ENCODE data around the gene C22orf15. TPM values are rescaled to one million over a fixed set of nuclear protein-coding genes. Genes with fewer than 3 reads are reported as not detected.

Gene C22orf15
- total RNA-seq, 2 donors from 2014 or later = 1.5 to 2.2 TPM

DNA sequence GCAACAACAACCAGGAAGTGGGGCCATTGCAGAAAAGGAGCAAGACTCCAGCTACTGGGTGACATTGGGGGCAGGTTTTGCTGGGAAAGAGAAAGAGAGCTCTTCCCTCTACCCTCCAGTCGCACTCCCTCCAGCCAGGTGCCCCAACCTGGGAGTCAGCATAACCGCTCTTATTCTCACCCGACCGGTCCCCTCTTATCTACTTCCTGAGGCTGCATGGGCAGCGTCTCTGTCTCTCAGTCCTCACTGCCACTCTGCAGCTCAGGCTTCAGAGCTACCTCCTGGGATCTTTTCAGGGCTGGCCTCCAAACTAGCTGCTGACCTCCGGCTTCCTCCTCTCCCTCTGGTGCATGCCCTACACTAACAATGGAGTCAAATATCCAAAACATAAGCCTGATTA is 17.0 kb upstream of the C22orf15 start:
- H3K27ac Mint-ChIP-seq = no peak overlapping the region
- Histone ChIP-seq H3K27ac (ENCODE audit: low read depth, low read length) (no peak overlapping the region), H3K4me1 (ENCODE audit: control insufficient read depth, insufficient read depth, low read length) (no peaks in the 10 kb centered on the region), H3K4me3 (ENCODE audit: low read length) (no peak overlapping the region), H3K9ac (ENCODE audit: extremely low read depth, low read length, poor library complexity, severe bottlenecking) (no peak overlapping the region), H3K36me3 (ENCODE audit: control insufficient read depth, insufficient read depth, low read length) (peaks cover 20% of the 10 kb centered on the region), H3K27me3 (ENCODE audit: control insufficient read depth, insufficient read depth, low read length, poor library complexity, severe bottlenecking) (no peaks in the 10 kb centered on the region), H3K9me3 (ENCODE audit: control insufficient read depth, low read length) (no peaks in the 10 kb centered on the region)
- WGBS, 2 experiments (ENCODE audit: insufficient coverage in 1 of 2, insufficient read length in 1 of 2) = 93% methylated on average over 6 of the region's 6 CpGs; no CpG with 5 or more reads in 1 of the 2 experiments
- no peak for DNase-seq
- TF ChIP-seq CTCF (conservative IDR thresholded peaks at IDR 0.05) = no peak
- peaks cover 10% of the 10 kb centered on the region for H3K4me1 Mint-ChIP-seq
- H3K9me3 Mint-ChIP-seq = peaks cover 17% of the 10 kb centered on the region
- H3K27me3 Mint-ChIP-seq (ENCODE audit: insufficient read depth) = no peaks in the 10 kb centered on the region
- no peak overlapping the region for H3K4me3 Mint-ChIP-seq
- H3K36me3 Mint-ChIP-seq (ENCODE audit: low read depth) = peaks cover 39% of the 10 kb centered on the region

- H3K27me3 Mint-ChIP-seq (ENCODE audit: insufficient read depth) = no peaks in the 10 kb centered on the region
- Histone ChIP-seq H3K4me3 (ENCODE audit: low read length) (peak overlapping the region; percentile 93), H3K27me3 (ENCODE audit: control insufficient read depth, insufficient read depth, low read length, poor library complexity, severe bottlenecking) (no peaks in the 10 kb centered on the region), H3K27ac (ENCODE audit: low read depth, low read length) (no peak overlapping the region), H3K4me1 (ENCODE audit: control insufficient read depth, insufficient read depth, low read length) (no peaks in the 10 kb centered on the region), H3K36me3 (ENCODE audit: control insufficient read depth, insufficient read depth, low read length) (peaks cover 4% of the 10 kb centered on the region), H3K9me3 (ENCODE audit: control insufficient read depth, low read length) (no peaks in the 10 kb centered on the region), H3K9ac (ENCODE audit: extremely low read depth, low read length, poor library complexity, severe bottlenecking) (no peak overlapping the region)
- no peak for DNase-seq
- H3K4me3 Mint-ChIP-seq = peak overlapping the region; percentile 65
- WGBS, 2 experiments (ENCODE audit: insufficient coverage in 1 of 2, insufficient read length in 1 of 2) = 94 to 97% methylated on average over 12 of the region's 12 CpGs
- no peak overlapping the region for H3K27ac Mint-ChIP-seq
- H3K9me3 Mint-ChIP-seq = peaks cover 4% of the 10 kb centered on the region
- H3K36me3 Mint-ChIP-seq (ENCODE audit: low read depth) = peaks cover 15% of the 10 kb centered on the region
- peaks cover 10% of the 10 kb centered on the region for H3K4me1 Mint-ChIP-seq
- no peak for TF ChIP-seq CTCF (conservative IDR thresholded peaks at IDR 0.05)
Observed at GRCh38 chr22:23749841-23750301, 12.9 kb upstream of the C22orf15 start.

GRCh38 chr22:23750367-23750713 is 12.4 kb upstream of the C22orf15 start:
- H3K4me3 ChIP-seq (ENCODE audit: low read length) = peak overlapping the region; percentile 93
- no peaks in the 10 kb centered on the region for H3K9me3 ChIP-seq (ENCODE audit: control insufficient read depth, low read length)
- Mint-ChIP-seq H3K4me1 (peaks cover 10% of the 10 kb centered on the region), H3K27ac (peak overlapping the region; percentile 72), H3K4me3 (peak overlapping the region; percentile 65), H3K9me3 (no peaks in the 10 kb centered on the region), H3K36me3 (ENCODE audit: low read depth) (peaks cover 11% of the 10 kb centered on the region), H3K27me3 (ENCODE audit: insufficient read depth) (no peaks in the 10 kb centered on the region)
- no peaks in the 10 kb centered on the region for H3K4me1 ChIP-seq (ENCODE audit: control insufficient read depth, insufficient read depth, low read length)
- 52 to 60% methylated on average over 5 of the region's 5 CpGs for WGBS, 2 experiments (ENCODE audit: insufficient coverage in 1 of 2, insufficient read length in 1 of 2)
- H3K27ac ChIP-seq (ENCODE audit: low read depth, low read length) = no peak overlapping the region
- H3K27me3 ChIP-seq (ENCODE audit: control insufficient read depth, insufficient read depth, low read length, poor library complexity, severe bottlenecking) = no peaks in the 10 kb centered on the region
- H3K36me3 ChIP-seq (ENCODE audit: control insufficient read depth, insufficient read depth, low read length) = no peaks in the 10 kb centered on the region
- peak overlapping the region; percentile 55 for H3K9ac ChIP-seq (ENCODE audit: extremely low read depth, low read length, poor library complexity, severe bottlenecking)
- no peak for DNase-seq
- no peak for TF ChIP-seq CTCF (conservative IDR thresholded peaks at IDR 0.05)
